H9 (cell line): Measurements from ENCODE around the gene SNTG2. TPM values are rescaled to one million over a fixed set of nuclear protein-coding genes. Genes with fewer than 3 reads are reported as not detected.

Experiments used
- DNase-seq: peaks from one replicate; pipeline ENCODE4 v3.0.0-alpha.2; 2017
- H2AFZ ChIP-seq: one replicate; pipeline ENCODE4 v1.6.1; 2013; ENCODE audit warnings: mild to moderate bottlenecking, low read length, control low read depth, moderate library complexity
- H2AK5ac ChIP-seq: 2 replicates; pipeline ENCODE4 v1.6.1; 2013; ENCODE audit warnings: low read length, control low read depth, mixed read lengths; ENCODE audit not compliant: insufficient read length
- H2BK120ac ChIP-seq: one replicate; pipeline ENCODE4 v1.6.1; 2013; ENCODE audit warnings: low read depth, mild to moderate bottlenecking, low read length, control low read depth, inconsistent platforms; ENCODE audit not compliant: poor library complexity, severe bottlenecking
- H2BK12ac ChIP-seq: 2 replicates; pipeline ENCODE4 v1.6.1; 2013; ENCODE audit warnings: low read length, control low read depth, mixed read lengths, low read depth; ENCODE audit not compliant: insufficient read length
- H2BK15ac ChIP-seq: 2 replicates; pipeline ENCODE4 v1.6.1; 2013; ENCODE audit warnings: low read depth, low read length, control low read depth
- H2BK20ac ChIP-seq: one replicate; pipeline ENCODE4 v1.6.1; 2013; ENCODE audit warnings: low read depth, mild to moderate bottlenecking, low read length, control low read depth, inconsistent platforms; ENCODE audit not compliant: poor library complexity, severe bottlenecking
- H2BK5ac ChIP-seq: 2 replicates; pipeline ENCODE4 v1.6.1; 2013; ENCODE audit warnings: low read length, control low read depth, mixed read lengths; ENCODE audit not compliant: insufficient read length
- H3K14ac ChIP-seq: 2 replicates; pipeline ENCODE4 v1.6.1; 2013; ENCODE audit warnings: low read length, control low read depth; ENCODE audit not compliant: insufficient read depth
- H3K18ac ChIP-seq: 2 replicates; pipeline ENCODE4 v1.6.1; 2013; ENCODE audit warnings: low read depth, mild to moderate bottlenecking, mixed read lengths, low read length, control low read depth; ENCODE audit not compliant: insufficient read length
- H3K23ac ChIP-seq: 2 replicates; pipeline ENCODE4 v1.6.1; 2013; ENCODE audit warnings: low read length, control low read depth, mixed read lengths, low read depth; ENCODE audit not compliant: insufficient read length
- H3K23me2 ChIP-seq: 2 replicates; pipeline ENCODE4 v1.6.1; 2013; ENCODE audit warnings: low read depth, mild to moderate bottlenecking, mixed read lengths, low read length, control low read depth; ENCODE audit not compliant: insufficient read length, poor library complexity, severe bottlenecking
- H3K27ac ChIP-seq: 2 replicates; pipeline ENCODE4 v1.5.1; 2013; ENCODE audit warnings: low read length, control low read depth, mixed read lengths, low read depth; ENCODE audit not compliant: insufficient read length
- H3K27me3 ChIP-seq: 2 replicates; pipeline ENCODE4 v1.6.1; 2013; ENCODE audit warnings: low read length, control low read depth, inconsistent platforms; ENCODE audit not compliant: insufficient read depth
- H3K4ac ChIP-seq: 2 replicates; pipeline ENCODE4 v1.6.1; 2013; ENCODE audit warnings: low read depth, mild to moderate bottlenecking, control low read depth, inconsistent platforms, low read length, moderate library complexity
- H3K4me1 ChIP-seq: 2 replicates; pipeline ENCODE4 v1.6.1; 2013; ENCODE audit warnings: low read length, control low read depth, inconsistent platforms; ENCODE audit not compliant: insufficient read depth
- H3K4me2 ChIP-seq: 2 replicates; pipeline ENCODE4 v1.6.1; 2013; ENCODE audit warnings: low read length, control low read depth, mixed read lengths; ENCODE audit not compliant: insufficient read length, insufficient read depth
- H3K56ac ChIP-seq: 2 replicates; pipeline ENCODE4 v1.6.1; 2013; ENCODE audit warnings: low read depth, mild to moderate bottlenecking, mixed read lengths, low read length, control low read depth; ENCODE audit not compliant: insufficient read length
- H3K79me1 ChIP-seq: 2 replicates; pipeline ENCODE4 v1.6.1; 2013; ENCODE audit warnings: low read depth, mild to moderate bottlenecking, moderate library complexity, low read length, control low read depth, inconsistent platforms; ENCODE audit not compliant: insufficient read depth, poor library complexity, severe bottlenecking
- H3K79me2 ChIP-seq: 2 replicates; pipeline ENCODE4 v1.6.1; 2013; ENCODE audit warnings: low read length, control low read depth, inconsistent platforms; ENCODE audit not compliant: insufficient read depth
- H3K9ac ChIP-seq: 2 replicates; pipeline ENCODE4 v1.6.1; 2013; ENCODE audit warnings: low read length, control low read depth, mixed read lengths; ENCODE audit not compliant: insufficient read length; ENCODE audit errors: extremely low read depth
- H3K9me3 ChIP-seq: one replicate; pipeline ENCODE4 v1.6.1; 2013; ENCODE audit warnings: low read depth, low read length, inconsistent platforms; ENCODE audit not compliant: control insufficient read depth
- H3T11ph ChIP-seq: one replicate; pipeline ENCODE4 v1.6.1; 2013; ENCODE audit warnings: mild to moderate bottlenecking, low read length, control low read depth, inconsistent platforms
- H4K20me1 ChIP-seq: one replicate; pipeline ENCODE4 v1.6.1; 2013; ENCODE audit not compliant: control insufficient read depth, insufficient read length, insufficient read depth
- H4K5ac ChIP-seq: 2 replicates; pipeline ENCODE4 v1.6.1; 2013; ENCODE audit warnings: low read depth, mild to moderate bottlenecking, mixed read lengths, low read length, control low read depth; ENCODE audit not compliant: insufficient read length
- H4K8ac ChIP-seq: replicated peaks from 2 replicates; pipeline ENCODE4 v1.6.1; 2013; ENCODE audit warnings: low read length, control low read depth, mixed read lengths, low read depth; ENCODE audit not compliant: insufficient read length
- H4K91ac ChIP-seq: 2 replicates; pipeline ENCODE4 v1.6.1; 2013; ENCODE audit warnings: low read depth, mild to moderate bottlenecking, moderate library complexity, mixed read lengths, low read length, control low read depth; ENCODE audit not compliant: insufficient read length
- H3K27ac Mint-ChIP-seq, 3 experiments: 2 replicates in 2 of 3; 3 replicates in 1 of 3; pipeline ENCODE4 v1.8.0; 2020 to 2021; ENCODE audit warnings: mixed read lengths in 3 of 3, mild to moderate bottlenecking in 1 of 3, moderate library complexity in 1 of 3
- H3K27me3 Mint-ChIP-seq: 2 replicates; pipeline ENCODE4 v1.8.0; 2021; ENCODE audit warnings: low read depth, mild to moderate bottlenecking, moderate library complexity, mixed read lengths
- H3K36me3 Mint-ChIP-seq, 3 experiments: 2 replicates in 2 of 3; 3 replicates in 1 of 3; pipeline ENCODE4 v1.8.0; 2020 to 2021; ENCODE audit warnings: low read depth in 3 of 3, mixed read lengths in 3 of 3; ENCODE audit not compliant: insufficient read depth in 1 of 3
- H3K4me1 Mint-ChIP-seq, 2 experiments: 2 replicates each; pipeline ENCODE4 v1.8.0; 2020; ENCODE audit warnings: mixed read lengths in 2 of 2
- H3K4me3 Mint-ChIP-seq, 2 experiments: 2 replicates in 1 of 2; 3 replicates in 1 of 2; pipeline ENCODE4 v1.8.0; 2020 to 2021; ENCODE audit warnings: mild to moderate bottlenecking in 2 of 2, mixed read lengths in 2 of 2, moderate library complexity in 1 of 2
- H3K9me3 Mint-ChIP-seq, 2 experiments: 2 replicates in 1 of 2; 3 replicates in 1 of 2; pipeline ENCODE4 v1.8.0; 2020; ENCODE audit warnings: mild to moderate bottlenecking in 2 of 2, mixed read lengths in 2 of 2, moderate library complexity in 1 of 2
- CTCF ChIP-seq: fragments of 200-600 bp; sonication (generic); conservative IDR thresholded peaks from 3 replicates; pipeline ENCODE4 v1.8.0; 2021; ENCODE audit warnings: antibody characterized with exemption, mild to moderate bottlenecking
- WGBS: extraction: QIAGEN DNeasy Blood & Tissue Kit; methylation state at CpG from one replicate; pipeline ENCODE4 v1.1.7; 2013; ENCODE audit warnings: missing lambda C conversion rate, low lambda C conversion rate, mixed read lengths; ENCODE audit not compliant: insufficient read length; ENCODE audit errors: extremely low coverage; 5-methylcytosine and 5-hydroxymethylcytosine counted together
- total RNA-seq: library from RNA; stranded (reverse); gene quantifications from 2 replicates; pipeline ENCODE4 v1.2.1, GENCODE V29; 2021

Gene SNTG2
- total RNA-seq, 1 experiment from 2014 or later, result 13.2 TPM

- H3K27ac ChIP-seq, result no peak overlapping the region
- H3K9ac ChIP-seq, result no peak overlapping the region
- H3K9me3 ChIP-seq, result no peaks in the 10 kb centered on the region
- Mint-ChIP-seq H3K4me3 (no peak overlapping the region), H3K36me3 (no peaks in the 10 kb centered on the region), H3K27me3 (0 out of 2 replicates have a peak, but pooled peaks cover 3% of the 10 kb centered on the region), H3K4me1 (peaks cover 8 to 12% of the 10 kb centered on the region in 2 experiments), H3K9me3 (no peaks in the 10 kb centered on the region), H3K27ac (no peak overlapping the region)
- H4K5ac ChIP-seq, result no peak overlapping the region
- no peak overlapping the region for H2BK5ac ChIP-seq
- no peak overlapping the region for H3K4ac ChIP-seq
- H3K4me2 ChIP-seq, result no peak overlapping the region
- H4K8ac ChIP-seq, result no peak overlapping the region
- no peaks in the 10 kb centered on the region; the same call in 1 of the 2 replicates for H3K4me1 ChIP-seq
- H3T11ph ChIP-seq, result no peak overlapping the region
- WGBS, result no CpG with 5 or more reads among the region's 21 CpGs
- no peak overlapping the region for H2AK5ac ChIP-seq
- no peak overlapping the region for H2BK12ac ChIP-seq
- H2BK15ac ChIP-seq, result no peak overlapping the region
- no peak for DNase-seq
- H4K20me1 ChIP-seq, result no peaks in the 10 kb centered on the region
- no peak overlapping the region for H3K18ac ChIP-seq
- no peak overlapping the region for H3K56ac ChIP-seq
- no peak overlapping the region for H2AFZ ChIP-seq
- no peaks in the 10 kb centered on the region for H3K79me1 ChIP-seq
- H3K23ac ChIP-seq, result no peak overlapping the region
- H3K27me3 ChIP-seq, result no peaks in the 10 kb centered on the region
- no peak overlapping the region for H2BK120ac ChIP-seq
- TF ChIP-seq CTCF, result no peak
- H2BK20ac ChIP-seq, result no peak overlapping the region
- no peak overlapping the region; the same call in 1 of the 2 replicates for H3K14ac ChIP-seq
- no peaks in the 10 kb centered on the region for H3K23me2 ChIP-seq
- H4K91ac ChIP-seq, result no peak overlapping the region
- H3K79me2 ChIP-seq, result no peaks in the 10 kb centered on the region
Observed at GRCh38 chr2:1283020-1283801, 332.6 kb downstream of the SNTG2 start.
